Measurements from ENCODE around the gene CATSPER1.
A peak's percentile ranks its signal among the peaks of the same experiment; 100 is the strongest.
"Not testable (repeated sequence)": the region's sequence is repeated elsewhere in the genome, so short reads cannot be mapped to it uniquely, and the experiment has no call there.

The CATSPER1 gene

DNA sequence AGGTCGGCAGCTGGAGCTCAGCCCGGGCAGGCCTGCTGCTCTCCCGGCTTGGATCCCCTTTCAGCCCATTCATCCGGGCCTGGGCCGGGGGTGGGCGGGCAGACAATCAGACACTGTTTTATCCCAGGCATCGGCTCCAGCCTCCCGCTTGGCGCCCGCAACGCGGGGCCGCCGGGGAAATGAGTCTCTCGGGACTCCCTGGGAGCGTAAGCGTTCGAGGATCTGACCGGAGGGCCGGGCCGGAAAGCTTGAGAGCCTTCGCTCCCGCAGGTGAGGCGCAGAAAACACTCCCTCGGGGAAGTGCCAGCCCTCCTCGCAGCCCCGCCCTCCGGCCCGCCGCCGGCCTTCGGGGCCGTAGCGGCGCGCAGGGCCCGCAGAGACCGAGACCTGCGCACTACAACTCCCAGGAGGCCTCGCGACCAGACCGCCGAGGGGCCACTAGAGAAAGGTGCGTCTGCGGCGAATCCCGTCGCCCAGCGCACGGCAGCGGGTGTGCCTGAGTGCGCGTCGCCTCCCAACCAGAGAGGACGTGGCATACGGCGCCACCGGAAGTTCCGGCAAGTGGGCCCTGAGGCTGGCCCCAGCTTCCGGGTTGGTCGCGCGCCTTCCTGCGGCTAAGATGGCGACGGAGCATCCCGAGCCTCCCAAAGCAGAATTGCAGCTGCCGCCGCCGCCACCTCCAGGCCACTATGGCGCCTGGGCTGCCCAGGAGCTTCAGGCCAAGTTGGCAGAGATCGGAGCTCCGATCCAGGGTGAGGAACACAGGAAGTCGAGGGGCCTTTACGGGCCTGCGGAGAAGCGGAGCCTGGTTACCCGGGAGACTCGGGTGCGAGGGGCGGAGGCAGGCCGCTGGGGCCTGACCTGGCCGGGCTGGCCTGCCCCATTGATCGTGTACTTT, 25.7 kb upstream of the CATSPER1 start, which contains the start of gene SF3B2:
Gene SF3B2, plus strand, starts transcription at position 599 of the 898 bp plus-strand sequence. Its CDS starts 21 bp downstream, at position 620.
- DNase-seq = peak; percentile 96

GRCh38 chr11:66051371-66051765, 25.1 kb upstream of the CATSPER1 start:
- DNase-seq = no peak

DNA sequence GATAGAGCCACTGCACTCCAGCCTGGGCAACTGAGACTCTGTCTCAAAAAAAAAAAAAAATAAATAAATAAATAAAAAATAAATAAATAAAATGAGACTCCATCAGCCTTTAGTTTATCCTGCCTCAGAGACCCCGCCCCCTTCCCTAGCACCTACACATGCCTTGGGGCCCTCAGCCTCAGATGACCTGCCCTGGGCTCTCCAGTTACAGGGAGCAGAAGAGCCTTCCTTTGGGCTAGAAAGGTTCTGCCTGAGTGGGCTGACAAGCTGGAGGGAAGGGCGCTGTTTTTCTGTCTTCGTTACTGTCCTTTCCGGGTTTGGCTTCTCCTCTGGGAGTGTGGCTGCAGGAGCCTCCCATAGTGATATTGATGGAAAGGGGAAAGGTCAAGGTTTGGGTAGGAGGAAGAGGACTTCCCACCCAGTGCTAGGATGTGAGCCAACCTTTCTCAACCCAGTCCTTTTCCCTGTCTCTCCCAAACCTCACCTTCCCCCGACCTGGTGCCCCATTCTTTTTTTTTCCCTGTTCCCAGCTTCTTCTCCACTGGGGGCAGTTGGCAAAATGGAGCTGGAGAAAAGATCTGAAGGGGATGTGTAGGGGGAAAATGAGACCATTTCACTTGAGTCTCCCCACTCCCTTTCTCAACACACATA, 24.4 kb upstream of the CATSPER1 start:
- peak; percentile 15 for DNase-seq

DNA sequence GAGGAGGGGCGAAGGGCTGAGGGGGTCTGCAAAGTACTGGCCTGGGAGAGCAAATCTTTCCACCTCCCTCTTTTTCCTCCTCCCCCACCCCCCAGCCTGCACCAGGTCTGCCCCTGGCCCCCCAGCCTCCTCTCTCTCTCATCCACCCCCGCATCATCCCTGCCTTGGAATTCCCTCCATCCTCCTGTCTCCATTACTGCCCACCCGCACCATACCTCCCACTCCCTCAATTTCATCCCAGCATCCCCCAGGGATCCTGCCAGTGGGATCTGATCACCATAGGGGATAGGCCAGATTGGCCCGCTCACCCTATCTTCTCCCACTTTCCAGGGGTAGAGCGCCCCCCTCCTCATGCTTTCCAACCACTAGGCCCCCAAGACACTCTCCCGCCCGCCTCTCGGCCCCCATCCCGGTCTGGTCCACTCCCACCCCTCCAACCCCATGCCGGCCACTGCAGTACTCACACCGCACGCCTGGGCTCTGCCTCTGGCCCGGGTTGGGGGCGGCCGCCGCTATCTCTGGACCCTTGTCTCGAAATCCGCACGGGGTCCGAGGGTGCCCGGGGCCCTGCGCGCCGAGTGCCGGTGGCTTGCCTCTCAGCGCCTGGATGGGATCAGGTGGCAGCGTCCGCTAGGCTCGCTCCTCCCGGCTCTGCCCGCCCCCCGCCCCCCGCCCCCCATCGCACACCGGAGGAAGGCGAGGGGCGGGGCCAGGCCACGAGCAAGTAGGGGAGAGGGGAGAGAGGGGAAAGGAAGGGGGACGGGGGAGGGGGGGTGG, 22.5 kb upstream of the CATSPER1 start, which contains the start of gene GAL3ST3:
Gene GAL3ST3, minus strand, starts transcription at position 615 of the 777 bp plus-strand sequence. CDS start 3,746 bp downstream, outside the sequence.
- DNase-seq = peak; percentile 35

- peak; percentile 33 for DNase-seq
Observed at GRCh38 chr11:66047541-66048365, 21.5 kb upstream of the CATSPER1 start.

DNA sequence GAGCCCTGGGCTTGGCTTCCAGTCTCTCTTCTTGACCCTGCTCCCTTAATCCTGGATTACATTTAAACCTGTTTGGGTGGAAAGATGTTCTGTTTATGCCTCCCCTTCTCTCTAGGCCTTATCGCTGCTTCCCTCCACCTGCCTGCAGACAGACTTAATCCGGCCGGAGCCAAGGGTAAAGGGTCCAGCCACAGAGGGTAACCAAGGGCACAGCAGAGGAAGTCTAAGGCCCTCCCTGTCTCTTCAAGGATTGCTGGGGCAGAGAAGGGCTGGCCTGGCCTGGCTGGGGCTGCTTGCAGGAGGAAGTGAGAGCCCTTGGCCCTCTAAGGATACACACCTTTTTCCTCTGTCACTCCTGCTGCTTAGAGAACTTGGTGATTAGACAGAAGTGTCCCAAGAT, 20.6 kb upstream of the CATSPER1 start:
- no peak for DNase-seq

- peak; percentile 67 for DNase-seq
Observed at GRCh38 chr11:66045177-66045639, 18.9 kb upstream of the CATSPER1 start.

- DNase-seq = no peak
Observed at GRCh38 chr11:66044757-66045156, 18.5 kb upstream of the CATSPER1 start.

GRCh38 chr11:66042996-66043906, 17.0 kb upstream of the CATSPER1 start:
- DNase-seq = no peak

DNA sequence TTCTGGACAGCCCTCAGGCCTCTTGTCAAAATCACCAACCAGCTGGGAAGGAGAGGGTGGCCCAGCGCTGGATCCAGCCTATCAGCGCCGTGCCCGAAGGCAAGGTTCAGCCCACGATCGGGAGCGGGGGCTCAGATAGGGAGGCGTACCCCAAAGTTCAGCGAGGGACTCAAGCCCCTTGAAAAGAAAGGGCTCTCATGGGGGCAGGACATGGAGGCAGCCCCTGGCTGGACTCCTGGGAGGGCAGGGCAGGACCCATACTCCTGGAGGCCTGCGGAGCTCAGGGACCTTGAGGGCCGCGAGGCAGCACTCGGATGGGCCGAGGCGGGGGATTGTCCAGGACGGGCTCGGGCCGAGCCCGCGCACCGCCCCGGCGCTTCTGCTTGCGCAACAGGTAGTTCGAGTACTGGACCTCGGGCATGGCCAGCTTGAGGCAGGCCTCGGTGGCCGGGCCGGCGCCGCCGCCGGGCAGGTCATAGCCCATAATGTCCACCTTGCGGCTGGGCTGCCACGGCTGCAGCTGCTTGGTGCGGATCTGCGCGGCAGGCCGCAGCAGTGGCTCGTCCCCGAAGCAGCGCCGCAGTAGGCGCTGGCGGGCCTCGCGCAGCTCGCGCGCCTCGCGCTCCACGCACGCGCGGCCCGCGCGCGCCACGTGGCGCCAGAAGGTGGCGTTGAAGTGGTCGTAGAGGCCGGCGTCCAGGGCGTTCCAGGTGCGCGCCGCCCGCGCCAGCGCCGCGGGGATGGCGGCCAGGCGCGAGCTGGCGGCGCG, 16.1 kb upstream of the CATSPER1 start:
- no peak for DNase-seq

GRCh38 chr11:66039765-66040164, 13.5 kb upstream of the CATSPER1 start:
- DNase-seq = no peak

GRCh38 chr11:66037327-66037726, 11.0 kb upstream of the CATSPER1 start:
- no peak for DNase-seq

- DNase-seq = no peak
Observed at GRCh38 chr11:66036334-66036710, 10.0 kb upstream of the CATSPER1 start.

GRCh38 chr11:66035653-66036333, 9.5 kb upstream of the CATSPER1 start:
- no peak for DNase-seq

- no peak for DNase-seq
Observed at GRCh38 chr11:66032957-66033735, 6.9 kb upstream of the CATSPER1 start.

- DNase-seq = not testable (repeated sequence)
Observed at GRCh38 chr11:66023186-66023440, 3.2 kb downstream of the CATSPER1 start.

- DNase-seq = peak; percentile 78
Observed at GRCh38 chr11:66022401-66023185, 3.7 kb downstream of the CATSPER1 start.
